A673 (cell line): ENCODE results near the gene TEN1. TPM values are rescaled to one million over a fixed set of nuclear protein-coding genes. Genes with fewer than 3 reads are reported as not detected.
"Not testable (repeated sequence)": the region's sequence is repeated elsewhere in the genome, so short reads cannot be mapped to it uniquely, and the experiment has no call there.

Source experiments
- BruUV-seq: library from RNA; stranded (reverse); fragments of 400-500 nt; replicated peaks from 2 replicates; lab custom pipeline; 2021; lab: Mats Ljungman, UMichigan
- CTCF ChIA-PET: fragments of 300-600 bp; sonication (Branson Sonifier 250); formaldehyde crosslinking; loops from one replicate; lab custom pipeline; 2022; ENCODE audit warnings: antibody characterized with exemption; lab: Charles Lee
- POLR2A ChIA-PET: fragments of 300-600 bp; sonication (Branson Sonifier 250); formaldehyde crosslinking; loops from one replicate; lab custom pipeline; 2022; ENCODE audit warnings: antibody characterized with exemption; ENCODE audit not compliant: low non-redundant PET; lab: Charles Lee
- DNase-seq: peaks from one replicate; pipeline ENCODE4 v3.0.0-alpha.2; 2015; ENCODE audit warnings: low spot score
- H3K27ac ChIP-seq: fragments of 200-600 bp; sonication (generic); 2 replicates; pipeline ENCODE4 v1.5.1; 2016; ENCODE audit warnings: mixed run types, low read depth, mild to moderate bottlenecking, mixed read lengths, antibody characterized with exemption, low read length; ENCODE audit not compliant: poor library complexity, severe bottlenecking
- H3K27me3 ChIP-seq: fragments of 200-600 bp; sonication (generic); replicated peaks from 2 replicates; pipeline ENCODE4 v1.6.1; 2017; ENCODE audit warnings: mixed run types, low read depth, mild to moderate bottlenecking, mixed read lengths, antibody characterized with exemption, low read length; ENCODE audit not compliant: insufficient read depth, poor library complexity
- H3K36me3 ChIP-seq: fragments of 200-600 bp; sonication (generic); 2 replicates; pipeline ENCODE4 v1.6.1; 2016; ENCODE audit warnings: mixed run types, mild to moderate bottlenecking, mixed read lengths, antibody characterized with exemption, low read length; ENCODE audit not compliant: insufficient read depth, poor library complexity, severe bottlenecking
- H3K4me1 ChIP-seq: fragments of 200-600 bp; sonication (generic); 2 replicates; pipeline ENCODE4 v1.6.1; 2017; ENCODE audit warnings: mixed run types, mild to moderate bottlenecking, mixed read lengths, antibody characterized with exemption, low read length; ENCODE audit not compliant: insufficient read depth, poor library complexity, severe bottlenecking
- H3K4me3 ChIP-seq: fragments of 200-600 bp; sonication (generic); 2 replicates; pipeline ENCODE4 v1.5.1; 2016; ENCODE audit warnings: low read depth, mixed run types, mild to moderate bottlenecking, mixed read lengths, low read length; ENCODE audit not compliant: poor library complexity, severe bottlenecking
- H3K9me3 ChIP-seq: fragments of 200-600 bp; sonication (generic); 2 replicates; pipeline ENCODE4 v1.6.1; 2016; ENCODE audit warnings: mixed run types, low read depth, mild to moderate bottlenecking, mixed read lengths, antibody characterized with exemption, low read length; ENCODE audit not compliant: poor library complexity, severe bottlenecking
- CTCF ChIP-seq: fragments of 300-800, 200-600 bp; sonication (generic); conservative IDR thresholded peaks from 2 replicates; pipeline ENCODE4 v1.5.1; 2017; ENCODE audit warnings: low read depth, mild to moderate bottlenecking, antibody characterized with exemption, low read length, moderate library complexity, mixed read lengths
- EZH2 ChIP-seq: fragments of 200-600 bp; sonication (generic); IDR thresholded peaks from 2 replicates; pipeline ENCODE4 v1.6.1; 2017; ENCODE audit warnings: borderline replicate concordance, low read depth, mild to moderate bottlenecking, mixed read lengths, antibody characterized with exemption, low read length; ENCODE audit not compliant: poor library complexity, severe bottlenecking
- intact Hi-C: fragments of 100-400 bp; cut with micrococcal nuclease; formaldehyde crosslinking; loops from one replicate; pipeline ENCODE4 v1.10.0; 2022; ENCODE audit not compliant: unreplicated experiment
- total RNA-seq: library from RNA; stranded (reverse); gene quantifications from 2 replicates; pipeline ENCODE4 v1.2.3, GENCODE V29; 2021

TEN1 gene
- total RNA-seq, 1 experiment from 2014 or later, result 16.2 TPM

GRCh38 chr17:76039121-76039520 lies 60.1 kb downstream of the TEN1 start:
- peaks cover 47% of the 10 kb centered on the region for H3K36me3 ChIP-seq
- CTCF ChIA-PET, result no interaction called here

DNA sequence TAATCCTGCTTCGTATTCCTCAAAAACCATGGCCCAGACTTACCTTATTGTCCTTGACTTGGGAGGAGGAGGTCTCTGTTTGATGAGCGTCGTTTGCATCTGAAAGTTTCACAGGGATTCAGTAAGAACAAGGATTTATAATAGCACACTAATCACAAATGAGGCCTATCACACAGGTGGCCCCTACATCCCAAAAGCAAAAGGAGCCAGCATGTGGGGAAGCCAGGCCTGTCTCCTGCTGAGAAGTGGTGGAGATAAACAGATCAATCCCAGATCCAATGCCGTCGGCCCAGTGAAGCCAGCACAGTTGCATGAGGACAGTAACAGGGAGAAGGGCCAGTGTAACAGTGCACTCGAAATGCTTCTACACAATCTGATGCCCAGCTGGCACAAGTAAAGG lies 61.3 kb downstream of the TEN1 start:
- ChIA-PET CTCF (no interaction called here), POLR2A (no interaction called here)
- no TSS peak for BruUV-seq
- Histone ChIP-seq H3K9me3 (no peaks in the 10 kb centered on the region), H3K27ac (no peak overlapping the region), H3K36me3 (peaks cover 60% of the 10 kb centered on the region), H3K27me3 (no peaks in the 10 kb centered on the region), H3K4me3 (no peak overlapping the region), H3K4me1 (peaks cover 5% of the 10 kb centered on the region)
- TF ChIP-seq CTCF (no peak), EZH2 (no peak)
- DNase-seq, result no peak
- intact Hi-C loops, result no loop called here

More at GRCh38 chr17:76039121-76039520, 60.1 kb downstream of the TEN1 start:
- H3K27me3 ChIP-seq, result no peaks in the 10 kb centered on the region
- TSS peak; percentile 88 for BruUV-seq
- TF ChIP-seq CTCF, result no peak
- TF ChIP-seq EZH2, result no peak
- POLR2A ChIA-PET, result no interaction called here
- no peaks in the 10 kb centered on the region for H3K9me3 ChIP-seq
- H3K27ac ChIP-seq, result no peak overlapping the region
- H3K4me1 ChIP-seq, result peaks cover 5% of the 10 kb centered on the region
- H3K4me3 ChIP-seq, result no peak overlapping the region
- intact Hi-C loops, result no loop called here
- no peak for DNase-seq

DNA sequence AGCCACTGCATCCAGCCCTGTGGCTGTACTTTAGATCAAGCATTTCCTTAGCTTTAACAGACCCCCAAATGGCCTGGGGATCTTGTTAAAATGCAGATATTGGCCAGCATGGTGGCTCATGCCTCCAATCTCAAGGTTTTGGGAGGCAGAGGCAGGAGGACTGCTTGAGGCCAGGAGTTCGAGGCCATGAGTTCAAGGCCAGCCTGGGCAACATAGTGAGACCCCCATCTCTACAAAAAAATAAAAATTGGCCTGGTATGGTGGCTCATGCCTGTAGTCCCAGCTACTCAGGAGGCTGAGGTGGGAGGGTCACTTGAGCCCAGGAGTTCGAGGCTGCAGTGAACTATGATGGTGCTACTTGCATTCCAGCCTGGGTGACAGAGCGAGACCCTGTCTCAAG lies 63.8 kb downstream of the TEN1 start:
- peaks cover 80% of the 10 kb centered on the region for H3K36me3 ChIP-seq
- DNase-seq, intact Hi-C loops, H3K9me3 ChIP-seq, POLR2A ChIA-PET, H3K4me3 ChIP-seq, H3K27me3 ChIP-seq, H3K27ac ChIP-seq, H3K4me1 ChIP-seq, CTCF ChIA-PET, BruUV-seq: not testable (repeated sequence)

DNA sequence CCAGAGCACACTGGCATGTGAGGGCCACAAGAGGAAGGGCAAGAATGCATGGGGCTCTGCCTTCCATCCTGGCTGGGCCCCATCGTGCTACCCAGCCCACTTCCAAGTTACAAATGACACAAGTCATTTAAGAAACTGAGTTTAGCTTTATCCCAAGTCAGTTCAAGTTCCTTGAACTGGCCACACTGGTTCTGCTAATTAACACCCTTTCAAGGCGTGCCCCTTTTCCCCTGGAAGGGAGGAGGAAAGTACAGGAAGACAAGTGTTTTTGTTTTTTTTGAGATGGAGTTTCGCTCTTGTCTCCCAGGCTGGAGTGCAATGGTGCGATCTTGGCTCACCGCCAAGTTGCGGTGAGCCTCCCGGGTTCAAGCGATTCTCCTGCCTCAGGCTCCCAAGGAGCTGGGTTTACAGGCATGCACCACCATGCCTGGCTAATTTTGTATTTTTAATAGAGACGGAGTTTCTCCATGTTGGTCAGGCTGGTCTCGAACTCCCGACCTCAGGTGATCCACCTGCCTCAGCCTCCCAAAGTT lies 65.5 kb downstream of the TEN1 start:
- H3K27ac ChIP-seq, CTCF ChIA-PET, H3K4me3 ChIP-seq, H3K27me3 ChIP-seq, POLR2A ChIA-PET, BruUV-seq, intact Hi-C loops, DNase-seq, H3K9me3 ChIP-seq, H3K4me1 ChIP-seq: not testable (repeated sequence)
- H3K36me3 ChIP-seq, result peaks cover 81% of the 10 kb centered on the region
